ENCODE data around the gene UCK2.

DNA sequence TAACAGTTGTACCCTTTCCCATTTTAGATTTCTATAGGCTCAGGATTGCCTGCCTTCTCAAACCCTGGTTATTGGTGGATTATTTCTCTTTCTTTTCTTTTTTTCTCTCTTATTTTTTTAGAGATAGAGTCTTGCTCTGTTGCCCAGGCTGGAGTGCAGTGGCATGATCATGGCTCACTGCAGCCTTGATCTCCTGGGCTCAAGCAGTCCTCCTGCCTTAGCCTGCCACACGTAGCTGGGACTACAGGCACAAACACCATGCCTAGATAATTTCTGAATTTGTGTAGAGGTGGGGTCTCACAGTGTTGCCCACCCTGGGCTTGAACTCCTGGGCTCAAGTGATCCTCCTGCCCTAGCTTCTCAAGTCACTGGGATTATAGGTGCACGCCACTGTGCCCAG, 58.8 kb downstream of the UCK2 start:
- TF ChIP-seq, protein P1, sequence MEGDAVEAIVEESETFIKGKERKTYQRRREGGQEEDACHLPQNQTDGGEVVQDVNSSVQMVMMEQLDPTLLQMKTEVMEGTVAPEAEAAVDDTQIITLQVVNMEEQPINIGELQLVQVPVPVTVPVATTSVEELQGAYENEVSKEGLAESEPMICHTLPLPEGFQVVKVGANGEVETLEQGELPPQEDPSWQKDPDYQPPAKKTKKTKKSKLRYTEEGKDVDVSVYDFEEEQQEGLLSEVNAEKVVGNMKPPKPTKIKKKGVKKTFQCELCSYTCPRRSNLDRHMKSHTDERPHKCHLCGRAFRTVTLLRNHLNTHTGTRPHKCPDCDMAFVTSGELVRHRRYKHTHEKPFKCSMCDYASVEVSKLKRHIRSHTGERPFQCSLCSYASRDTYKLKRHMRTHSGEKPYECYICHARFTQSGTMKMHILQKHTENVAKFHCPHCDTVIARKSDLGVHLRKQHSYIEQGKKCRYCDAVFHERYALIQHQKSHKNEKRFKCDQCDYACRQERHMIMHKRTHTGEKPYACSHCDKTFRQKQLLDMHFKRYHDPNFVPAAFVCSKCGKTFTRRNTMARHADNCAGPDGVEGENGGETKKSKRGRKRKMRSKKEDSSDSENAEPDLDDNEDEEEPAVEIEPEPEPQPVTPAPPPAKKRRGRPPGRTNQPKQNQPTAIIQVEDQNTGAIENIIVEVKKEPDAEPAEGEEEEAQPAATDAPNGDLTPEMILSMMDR (conservative IDR thresholded peaks at IDR 0.05) = no peak
- TF ChIP-seq ZFX (IDR thresholded peaks at IDR 0.05) = no peak
